Activated T-cell treated with anti-CD3 and anti-CD28 coated beads, Interleukin-2, amount 50 U/mL, for 72 hours (primary cell): ENCODE results near the gene LIME1. TPM values are rescaled to one million over a fixed set of nuclear protein-coding genes. Genes with fewer than 3 reads are reported as not detected.

Source experiments
- ATAC-seq, 2 donors: fragments of 150-1000 bp; cut with Tn5 transposase; replicated peaks in 1 of 2; 2 replicates each; pipeline ENCODE4 v1.10.0; 2021; ENCODE audit warnings: moderate library complexity in 2 of 2, mild to moderate bottlenecking in 1 of 2
- DNase-seq, 2 donors: peaks; one replicate each; pipeline ENCODE4 v3.0.0; 2021 to 2022; ENCODE audit warnings: mixed read lengths in 1 of 2
- H3K27ac Mint-ChIP-seq: one replicate; pipeline ENCODE4 v1.8.0; 2022; ENCODE audit warnings: mild to moderate bottlenecking, moderate library complexity, mixed read lengths
- H3K27me3 Mint-ChIP-seq: one replicate; pipeline ENCODE4 v1.8.0; 2022; ENCODE audit warnings: low read depth, mixed read lengths
- H3K36me3 Mint-ChIP-seq, 2 donors: one replicate each; pipeline ENCODE4 v1.8.0; 2022; ENCODE audit warnings: mixed read lengths in 2 of 2, mild to moderate bottlenecking in 1 of 2; ENCODE audit not compliant: insufficient read depth in 2 of 2
- H3K4me1 Mint-ChIP-seq: one replicate; pipeline ENCODE4 v1.8.0; 2022; ENCODE audit warnings: low read depth, mixed read lengths
- H3K4me3 Mint-ChIP-seq, 2 donors: one replicate each; pipeline ENCODE4 v1.8.0; 2022; ENCODE audit warnings: mild to moderate bottlenecking in 2 of 2, mixed read lengths in 2 of 2, moderate library complexity in 2 of 2
- H3K9me3 Mint-ChIP-seq, 2 donors: one replicate each; pipeline ENCODE4 v1.8.0; 2022; ENCODE audit warnings: mixed read lengths in 2 of 2
- total RNA-seq, 2 donors: library from RNA; stranded (reverse); gene quantifications; one replicate each; pipeline ENCODE4 v1.2.3, GENCODE V29; 2022

LIME1 gene
- 10 to 100 TPM; 13.4 to 21.1 TPM for total RNA-seq

GRCh38 chr20:63735859-63736718 is at the start of gene LIME1:
Gene LIME1, plus strand, starts transcription at chr20:63736664. Its CDS starts 886 bp downstream, at chr20:63737550.
- peak; percentile 36 to 49 for ATAC-seq
- H3K36me3 Mint-ChIP-seq, result peaks cover 0 to 1% of the 10 kb centered on the region in 2 donors
- peak within 1 kb of the TSS; percentile 62 to 85 for H3K4me3 Mint-ChIP-seq
- peak; percentile 71 to 75 for DNase-seq
- H3K4me1 Mint-ChIP-seq, result peaks cover 16% of the 10 kb centered on the region
- no peak within 1 kb of the TSS for H3K27ac Mint-ChIP-seq
- H3K9me3 Mint-ChIP-seq, result no peaks in the 10 kb centered on the region
- no peaks in the 10 kb centered on the region for H3K27me3 Mint-ChIP-seq

- Mint-ChIP-seq H3K4me3 (no peak overlapping the region), H3K9me3 (no peaks in the 10 kb centered on the region), H3K4me1 (peaks cover 5% of the 10 kb centered on the region), H3K27ac (no peak overlapping the region), H3K27me3 (no peaks in the 10 kb centered on the region), H3K36me3 (peaks cover 0 to 3% of the 10 kb centered on the region in 2 donors)
- DNase-seq (no peak), ATAC-seq (no peak)
These were observed 48.9 kb upstream of the LIME1 start for GRCh38 chr20:63687419-63688178.

DNA sequence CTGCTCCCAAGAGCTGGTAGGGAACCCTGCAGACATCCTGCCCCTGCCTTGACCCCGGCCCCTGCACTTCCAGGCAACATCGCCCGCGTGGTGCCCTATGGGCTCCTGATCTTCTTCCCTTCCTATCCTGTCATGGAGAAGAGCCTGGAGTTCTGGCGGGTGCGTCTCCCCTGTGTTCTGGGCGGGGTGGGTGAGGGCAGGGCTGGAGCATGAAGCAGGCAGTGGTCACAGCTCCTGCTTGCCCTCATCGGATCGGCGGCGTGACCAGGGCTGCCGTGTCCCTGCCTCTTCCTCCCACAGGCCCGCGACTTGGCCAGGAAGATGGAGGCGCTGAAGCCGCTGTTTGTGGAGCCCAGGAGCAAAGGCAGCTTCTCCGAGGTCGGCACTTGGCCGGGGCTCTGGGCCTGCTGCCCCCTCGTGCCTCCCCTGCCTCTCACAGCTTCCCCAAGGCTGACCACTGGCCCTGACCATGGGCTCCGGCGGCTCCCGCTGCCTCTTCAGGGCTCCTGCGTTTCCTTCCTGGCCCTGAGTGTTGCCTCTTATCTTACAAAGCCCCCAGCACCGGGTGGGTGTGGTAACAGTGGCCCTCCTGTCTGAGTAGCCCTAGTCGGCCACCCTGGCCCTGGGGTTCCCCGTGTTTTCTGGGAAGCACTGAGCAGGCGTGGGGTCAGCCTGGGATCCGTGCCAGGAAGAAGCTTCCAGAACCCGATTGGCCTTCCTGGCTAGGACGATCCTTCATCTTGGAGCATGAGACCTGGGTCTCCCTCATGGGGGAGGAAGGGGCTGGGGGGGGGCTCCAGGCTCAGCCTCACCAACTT is 48.0 kb upstream of the LIME1 start:
- H3K4me1 Mint-ChIP-seq, result peaks cover 5% of the 10 kb centered on the region
- H3K9me3 Mint-ChIP-seq, result no peaks in the 10 kb centered on the region
- H3K36me3 Mint-ChIP-seq, result peaks cover 0 to 3% of the 10 kb centered on the region in 2 donors
- H3K27ac Mint-ChIP-seq, result no peak overlapping the region
- H3K27me3 Mint-ChIP-seq, result no peaks in the 10 kb centered on the region
- no peak for DNase-seq
- ATAC-seq, result no peak
- H3K4me3 Mint-ChIP-seq, result no peak overlapping the region

GRCh38 chr20:63689046-63690002 is 47.1 kb upstream of the LIME1 start:
- Mint-ChIP-seq H3K27me3 (no peaks in the 10 kb centered on the region), H3K9me3 (no peaks in the 10 kb centered on the region), H3K4me1 (peaks cover 5% of the 10 kb centered on the region), H3K36me3 (peaks cover 2 to 6% of the 10 kb centered on the region in 2 donors), H3K4me3 (no peak overlapping the region), H3K27ac (no peak overlapping the region)
- ATAC-seq (no peak), DNase-seq (no peak)

GRCh38 chr20:63690003-63690897 is 46.2 kb upstream of the LIME1 start:
- Mint-ChIP-seq H3K36me3 (peaks cover 2 to 6% of the 10 kb centered on the region in 2 donors), H3K27ac (no peak overlapping the region), H3K4me3 (no peak overlapping the region), H3K4me1 (peaks cover under 1% of the 10 kb centered on the region), H3K9me3 (no peaks in the 10 kb centered on the region), H3K27me3 (no peaks in the 10 kb centered on the region)
- ATAC-seq (no peak), DNase-seq (no peak)

- H3K4me3 Mint-ChIP-seq, result no peak overlapping the region
- H3K27ac Mint-ChIP-seq, result no peak overlapping the region
- peaks cover 2% of the 10 kb centered on the region for H3K4me1 Mint-ChIP-seq
- no peak for DNase-seq
- H3K36me3 Mint-ChIP-seq, result peaks cover 2 to 6% of the 10 kb centered on the region in 2 donors
- H3K27me3 Mint-ChIP-seq, result no peaks in the 10 kb centered on the region
- H3K9me3 Mint-ChIP-seq, result no peaks in the 10 kb centered on the region
- no peak for ATAC-seq
These were observed 45.4 kb upstream of the LIME1 start for GRCh38 chr20:63690898-63691710.

- peaks cover 6% of the 10 kb centered on the region for H3K4me1 Mint-ChIP-seq
These were observed 44.6 kb upstream of the LIME1 start for GRCh38 chr20:63691711-63692435.

GRCh38 chr20:63692436-63693082 is 43.9 kb upstream of the LIME1 start:
- DNase-seq (no peak), ATAC-seq (no peak)
- peaks cover 2 to 6% of the 10 kb centered on the region in 2 donors for H3K36me3 Mint-ChIP-seq
- H3K9me3 Mint-ChIP-seq, result no peaks in the 10 kb centered on the region
- no peaks in the 10 kb centered on the region for H3K27me3 Mint-ChIP-seq
- no peak overlapping the region for H3K4me3 Mint-ChIP-seq
- peak overlapping the region; percentile 44 for H3K27ac Mint-ChIP-seq
- peaks cover 6% of the 10 kb centered on the region for H3K4me1 Mint-ChIP-seq

More at GRCh38 chr20:63691711-63692435, 44.6 kb upstream of the LIME1 start:
- ATAC-seq (no peak), DNase-seq (no peak)
- Mint-ChIP-seq H3K27me3 (no peaks in the 10 kb centered on the region), H3K27ac (no peak overlapping the region), H3K4me3 (no peak overlapping the region), H3K36me3 (peaks cover 2 to 6% of the 10 kb centered on the region in 2 donors), H3K9me3 (no peaks in the 10 kb centered on the region)

DNA sequence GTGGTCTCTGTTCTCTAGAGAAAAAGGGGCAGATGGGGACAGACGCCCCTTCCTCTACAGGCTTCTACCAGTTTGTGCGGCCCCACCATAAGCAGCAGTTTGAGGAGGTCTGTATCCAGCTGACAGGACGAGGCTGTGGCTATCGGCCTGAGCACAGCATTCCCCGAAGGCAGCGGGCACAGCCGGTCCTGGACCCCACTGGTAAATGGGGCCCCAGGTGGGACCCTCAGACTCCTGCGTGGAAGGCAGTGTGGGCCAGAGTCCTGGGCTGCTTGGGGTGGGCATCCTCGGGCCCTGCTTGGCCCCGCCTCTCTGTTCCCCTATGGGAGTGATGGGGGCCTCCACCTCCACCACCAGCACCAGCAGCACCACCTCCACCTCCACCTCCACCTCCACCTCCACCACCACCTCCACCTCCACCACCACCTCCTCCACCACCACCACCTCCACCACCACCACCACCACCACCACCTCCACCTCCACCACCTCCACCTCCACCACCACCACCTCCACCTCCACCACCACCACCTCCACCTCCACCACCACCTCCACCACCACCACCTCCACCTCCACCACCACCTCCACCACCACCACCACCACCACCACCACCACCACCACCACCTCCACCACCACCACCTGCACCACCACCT is 43.3 kb upstream of the LIME1 start:
- ATAC-seq, result no peak
- no peaks in the 10 kb centered on the region for H3K9me3 Mint-ChIP-seq
- H3K4me3 Mint-ChIP-seq, result no peak overlapping the region
- peaks cover 2 to 6% of the 10 kb centered on the region in 2 donors for H3K36me3 Mint-ChIP-seq
- H3K27me3 Mint-ChIP-seq, result no peaks in the 10 kb centered on the region
- H3K4me1 Mint-ChIP-seq, result peaks cover 6% of the 10 kb centered on the region
- no peak for DNase-seq
- no peak overlapping the region for H3K27ac Mint-ChIP-seq
